ENCODE measurements around the gene IL18BP. TPM values are rescaled to one million over a fixed set of nuclear protein-coding genes. Genes with fewer than 3 reads are reported as not detected.
A peak's percentile ranks its signal among the peaks of the same experiment; 100 is the strongest.

IL18BP gene
- total RNA-seq, 1 donor from 2014 or later: 10.7 TPM

- peaks cover 7% of the 10 kb centered on the region for H3K4me1 Mint-ChIP-seq
- H3K9me3 Mint-ChIP-seq: no peaks in the 10 kb centered on the region
- H3K4me3 Mint-ChIP-seq: no peak overlapping the region
- H3K27ac Mint-ChIP-seq (ENCODE audit: unreplicated experiment): no peak overlapping the region
- H3K36me3 Mint-ChIP-seq (ENCODE audit: low read depth): peaks cover 3% of the 10 kb centered on the region
- H3K27me3 Mint-ChIP-seq (ENCODE audit: low read depth): no peaks in the 10 kb centered on the region
- DNase-seq (ENCODE audit: low read depth, low spot score): no peak
- TF ChIP-seq CTCF (conservative IDR thresholded peaks at IDR 0.05): no peak
These were observed 41.2 kb downstream of the IL18BP start for GRCh38 chr11:72039856-72040401.

GRCh38 chr11:72040491-72041363 lies 42.0 kb downstream of the IL18BP start:
- H3K36me3 Mint-ChIP-seq (ENCODE audit: low read depth): peaks cover under 1% of the 10 kb centered on the region
- no peak for TF ChIP-seq CTCF (conservative IDR thresholded peaks at IDR 0.05)
- no peak overlapping the region for H3K27ac Mint-ChIP-seq (ENCODE audit: unreplicated experiment)
- H3K4me3 Mint-ChIP-seq: no peak overlapping the region
- no peaks in the 10 kb centered on the region for H3K27me3 Mint-ChIP-seq (ENCODE audit: low read depth)
- H3K4me1 Mint-ChIP-seq: peaks cover 9% of the 10 kb centered on the region
- peak; percentile 54 for DNase-seq (ENCODE audit: low read depth, low spot score)
- no peaks in the 10 kb centered on the region for H3K9me3 Mint-ChIP-seq

- H3K9me3 Mint-ChIP-seq: no peaks in the 10 kb centered on the region
- H3K27ac Mint-ChIP-seq (ENCODE audit: unreplicated experiment): no peak overlapping the region
- no peak overlapping the region for H3K4me3 Mint-ChIP-seq
- H3K36me3 Mint-ChIP-seq (ENCODE audit: low read depth): peaks cover 3% of the 10 kb centered on the region
- H3K27me3 Mint-ChIP-seq (ENCODE audit: low read depth): no peaks in the 10 kb centered on the region
- TF ChIP-seq CTCF (conservative IDR thresholded peaks at IDR 0.05): no peak
- H3K4me1 Mint-ChIP-seq: peaks cover 9% of the 10 kb centered on the region
- peak; percentile 34 for DNase-seq (ENCODE audit: low read depth, low spot score)
These were observed 42.8 kb downstream of the IL18BP start for GRCh38 chr11:72041364-72042063.

- peaks cover 3% of the 10 kb centered on the region for H3K36me3 Mint-ChIP-seq (ENCODE audit: low read depth)
- no peak overlapping the region for H3K27ac Mint-ChIP-seq (ENCODE audit: unreplicated experiment)
- no peak overlapping the region for H3K4me3 Mint-ChIP-seq
- H3K9me3 Mint-ChIP-seq: no peaks in the 10 kb centered on the region
- peaks cover 5% of the 10 kb centered on the region for H3K4me1 Mint-ChIP-seq
- no peak for TF ChIP-seq CTCF (conservative IDR thresholded peaks at IDR 0.05)
- H3K27me3 Mint-ChIP-seq (ENCODE audit: low read depth): no peaks in the 10 kb centered on the region
- no peak for DNase-seq (ENCODE audit: low read depth, low spot score)
These were observed 43.5 kb downstream of the IL18BP start for GRCh38 chr11:72042064-72042745.

GRCh38 chr11:72045849-72046248 lies 47.1 kb downstream of the IL18BP start:
- no peaks in the 10 kb centered on the region for H3K9me3 Mint-ChIP-seq
- H3K4me3 Mint-ChIP-seq: no peak overlapping the region
- H3K36me3 Mint-ChIP-seq (ENCODE audit: low read depth): peaks cover 3% of the 10 kb centered on the region
- H3K27ac Mint-ChIP-seq (ENCODE audit: unreplicated experiment): peak overlapping the region; percentile 35
- TF ChIP-seq CTCF (conservative IDR thresholded peaks at IDR 0.05): no peak
- no peak for DNase-seq (ENCODE audit: low read depth, low spot score)
- no peaks in the 10 kb centered on the region for H3K27me3 Mint-ChIP-seq (ENCODE audit: low read depth)
- peaks cover 14% of the 10 kb centered on the region for H3K4me1 Mint-ChIP-seq
